GM19372 (cell line): ENCODE results near the gene ATG14.

ENCODE experiments used
- ATAC-seq: cut with Tn5 transposase; IDR thresholded peaks from one replicate; pipeline ENCODE4 v1.9.1; 2021; ENCODE audit warnings: mild to moderate bottlenecking, low read depth, moderate library complexity; ENCODE audit not compliant: unreplicated experiment

ATG14 gene

DNA sequence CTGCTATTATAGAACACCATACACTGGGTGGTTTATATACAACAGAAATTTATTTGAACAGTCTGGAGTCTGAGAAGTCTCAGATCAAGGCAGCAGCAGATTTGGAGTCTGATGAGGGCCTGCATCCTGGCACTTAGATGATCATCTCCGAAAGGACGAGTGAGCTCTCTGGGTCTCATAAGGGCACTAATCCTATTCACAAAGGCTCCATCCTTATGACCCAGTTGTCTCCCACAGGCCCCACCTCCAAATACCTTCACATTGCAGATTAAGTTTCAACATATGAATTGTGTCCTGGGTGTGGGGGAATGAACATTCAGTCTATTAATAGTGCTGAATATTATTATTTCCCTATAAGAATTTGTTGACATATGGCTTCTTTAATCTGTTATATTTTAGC, 86.8 kb downstream of the ATG14 start:
- no peak for ATAC-seq

GRCh38 chr14:55323910-55324309, 87.7 kb downstream of the ATG14 start:
- ATAC-seq, result no peak

DNA sequence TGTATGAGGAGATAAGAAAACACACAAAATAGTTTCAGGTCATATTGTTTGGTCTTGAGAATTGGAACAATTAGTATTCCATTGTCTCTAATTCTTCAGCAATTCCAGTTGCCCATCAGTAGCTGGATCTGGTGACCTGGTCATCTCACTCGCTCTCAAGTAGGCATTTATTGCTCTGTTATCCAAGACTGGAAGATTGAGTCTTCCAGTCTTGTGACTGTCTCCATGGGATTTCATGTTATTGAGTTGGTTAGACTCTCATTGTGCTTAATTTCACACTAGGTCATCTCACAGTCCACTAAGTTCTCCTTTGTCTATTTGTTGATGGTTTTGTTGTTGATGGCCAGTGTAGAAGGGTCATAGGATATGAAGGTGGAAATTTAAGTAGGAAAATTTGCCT, 92.9 kb downstream of the ATG14 start:
- no peak for ATAC-seq

DNA sequence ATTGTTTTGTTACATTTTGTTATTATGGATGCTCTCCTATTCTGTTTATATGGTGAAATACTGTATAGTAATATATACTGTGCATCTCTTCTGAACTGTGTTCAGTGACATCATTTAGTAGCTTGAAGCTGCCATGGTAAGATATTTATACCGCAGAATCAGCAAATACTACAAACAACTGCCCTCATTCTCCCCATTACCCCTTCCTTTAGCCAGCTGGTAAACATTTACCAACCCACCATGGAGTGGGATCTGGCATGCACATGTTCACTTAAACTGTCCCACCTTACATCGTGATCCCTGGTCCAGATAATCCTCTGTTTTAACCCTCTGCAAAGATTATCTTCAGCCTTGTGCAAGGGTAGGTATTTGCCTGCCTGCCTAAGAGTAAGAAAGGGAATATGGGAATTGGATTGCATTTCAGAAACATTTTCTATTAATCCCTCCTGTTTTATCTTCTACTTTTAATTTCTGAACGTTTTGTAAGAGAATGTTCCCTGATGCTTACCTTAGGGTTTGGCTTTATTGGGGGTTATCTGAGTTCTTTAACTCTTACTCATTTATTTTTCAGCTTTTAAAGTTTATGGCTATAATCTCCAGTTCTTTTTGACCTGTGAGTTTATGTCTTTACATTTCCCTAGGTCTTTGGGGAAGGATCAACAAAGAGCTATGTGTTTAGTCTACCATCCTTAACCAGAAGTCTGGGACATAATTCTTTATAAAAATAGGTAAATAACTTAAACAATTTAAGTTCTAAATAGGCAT, 93.9 kb downstream of the ATG14 start:
- no peak for ATAC-seq

DNA sequence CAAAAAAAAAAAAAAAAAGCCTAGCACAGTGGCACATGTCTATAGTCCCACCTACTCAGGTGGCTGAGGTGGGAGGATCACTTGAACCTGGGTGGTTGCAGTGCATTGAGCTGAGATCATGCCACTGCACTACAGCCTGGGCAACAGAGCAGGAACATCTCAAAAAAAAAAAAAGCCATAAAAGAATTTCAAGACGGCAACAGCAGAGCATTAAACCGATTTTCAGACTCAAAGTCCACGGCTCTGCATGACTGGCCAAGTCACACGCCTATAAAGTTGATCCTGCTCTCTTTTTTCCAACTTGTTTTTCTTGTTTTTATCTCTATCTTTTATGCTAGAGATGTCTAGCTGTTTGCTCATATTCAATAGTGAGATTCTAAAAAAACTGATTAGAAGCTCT, 95.1 kb downstream of the ATG14 start:
- ATAC-seq, result no peak
